Loucy (cell line): ENCODE measurements around the gene OSBP.
"Not testable (repeated sequence)": the region's sequence is repeated elsewhere in the genome, so short reads cannot be mapped to it uniquely, and the experiment has no call there.

Source experiments
- H2AFZ ChIP-seq: fragments of 200-600 bp; sonication (generic); 2 replicates; pipeline ENCODE4 v1.6.0; 2016; ENCODE audit warnings: antibody characterized with exemption, mild to moderate bottlenecking, low read length, moderate library complexity
- H3F3A ChIP-seq: fragments of 200-600 bp; 2 replicates; pipeline ENCODE4 v1.6.0; 2016; ENCODE audit warnings: antibody characterized with exemption, low read depth, mild to moderate bottlenecking
- H3K27me3 ChIP-seq: fragments of 200-600 bp; sonication (generic); 2 replicates; pipeline ENCODE4 v1.6.1; 2014; ENCODE audit warnings: low read length, mild to moderate bottlenecking; ENCODE audit not compliant: insufficient read depth, poor library complexity, severe bottlenecking
- H3K36me3 ChIP-seq: fragments of 200-600 bp; sonication (generic); 2 replicates; pipeline ENCODE4 v1.6.1; 2016; ENCODE audit warnings: low read length; ENCODE audit not compliant: insufficient read depth
- H3K4me1 ChIP-seq: fragments of 200-600 bp; sonication (generic); 2 replicates; pipeline ENCODE4 v1.5.1; 2014; ENCODE audit warnings: low read length, mild to moderate bottlenecking; ENCODE audit not compliant: insufficient read depth, poor library complexity, severe bottlenecking
- H3K4me2 ChIP-seq: fragments of 200-600 bp; sonication (generic); 2 replicates; pipeline ENCODE4 v1.6.0; 2014; ENCODE audit warnings: antibody characterized with exemption, low read length, low read depth, mild to moderate bottlenecking; ENCODE audit not compliant: poor library complexity, severe bottlenecking
- H3K4me3 ChIP-seq: fragments of 200-600 bp; sonication (generic); 2 replicates; pipeline ENCODE4 v1.5.1; 2014; ENCODE audit warnings: low read length, mild to moderate bottlenecking, mixed read lengths; ENCODE audit not compliant: poor library complexity, severe bottlenecking
- H3K79me2 ChIP-seq: fragments of 200-600 bp; sonication (generic); 2 replicates; pipeline ENCODE4 v1.6.1; 2014; ENCODE audit warnings: low read length; ENCODE audit not compliant: insufficient read depth
- H3K9ac ChIP-seq: fragments of 200-600 bp; sonication (generic); 2 replicates; pipeline ENCODE4 v1.6.0; 2014; ENCODE audit warnings: mild to moderate bottlenecking, low read depth, low read length, moderate library complexity; ENCODE audit not compliant: poor library complexity, severe bottlenecking
- H3K9me2 ChIP-seq: fragments of 200-600 bp; sonication (generic); replicated peaks from 2 replicates; pipeline ENCODE4 v1.6.1; 2016; ENCODE audit warnings: low read depth, low read length, mixed read lengths
- H3K9me3 ChIP-seq: fragments of 200-600 bp; sonication (generic); 2 replicates; pipeline ENCODE4 v1.6.1; 2014; ENCODE audit warnings: mild to moderate bottlenecking, antibody characterized with exemption, low read length, low read depth; ENCODE audit not compliant: insufficient read depth
- H4K20me1 ChIP-seq: fragments of 200-600 bp; sonication (generic); 2 replicates; pipeline ENCODE4 v1.6.0; 2014; ENCODE audit warnings: antibody characterized with exemption, low read length, mild to moderate bottlenecking; ENCODE audit not compliant: insufficient read depth, poor library complexity, severe bottlenecking
- CTCF ChIP-seq: fragments of 200-600 bp; sonication (generic); conservative IDR thresholded peaks from 2 replicates; pipeline ENCODE4 v1.5.1; 2014; ENCODE audit warnings: mild to moderate bottlenecking, antibody characterized with exemption, low read length
- EZH2phosphoT487 ChIP-seq: fragments of 200-600 bp; IDR thresholded peaks from 2 replicates; pipeline ENCODE4 v1.6.1; 2018; ENCODE audit warnings: antibody characterized with exemption, mild to moderate bottlenecking, moderate library complexity, borderline replicate concordance

OSBP gene

GRCh38 chr11:59544869-59545178 lies 70.8 kb downstream of the OSBP start:
- Histone ChIP-seq H3K9ac (no peak overlapping the region), H3K27me3 (no peaks in the 10 kb centered on the region), H3K9me2 (no peaks in the 10 kb centered on the region), H3K36me3 (no peaks in the 10 kb centered on the region), H3K9me3 (no peaks in the 10 kb centered on the region), H3K4me3 (no peak overlapping the region), H3K79me2 (no peaks in the 10 kb centered on the region), H3K4me2 (no peak overlapping the region), H3K4me1 (peaks cover 24% of the 10 kb centered on the region), H3F3A (0 out of 2 replicates have a peak, but pooled peaks cover 6% of the 10 kb centered on the region), H4K20me1 (no peaks in the 10 kb centered on the region), H2AFZ (no peak overlapping the region)
- TF ChIP-seq CTCF (no peak), EZH2phosphoT487 (no peak)

GRCh38 chr11:59543713-59544112 lies 71.9 kb downstream of the OSBP start:
- H4K20me1 ChIP-seq, H3F3A ChIP-seq, H3K36me3 ChIP-seq, H3K9me2 ChIP-seq, H3K4me3 ChIP-seq, H3K9me3 ChIP-seq, H3K27me3 ChIP-seq, H2AFZ ChIP-seq, H3K4me2 ChIP-seq, H3K79me2 ChIP-seq, H3K9ac ChIP-seq: not testable (repeated sequence)
- H3K4me1 ChIP-seq: peaks cover 14% of the 10 kb centered on the region

GRCh38 chr11:59542142-59542810 lies 73.3 kb downstream of the OSBP start:
- Histone ChIP-seq H3K9ac (no peak overlapping the region), H3K4me3 (no peak overlapping the region), H3F3A (no peaks in the 10 kb centered on the region), H4K20me1 (no peaks in the 10 kb centered on the region), H3K9me2 (no peaks in the 10 kb centered on the region), H3K4me2 (no peak overlapping the region), H3K79me2 (no peaks in the 10 kb centered on the region), H3K27me3 (no peaks in the 10 kb centered on the region), H3K4me1 (peaks cover under 1% of the 10 kb centered on the region), H3K36me3 (no peaks in the 10 kb centered on the region), H2AFZ (no peak overlapping the region), H3K9me3 (no peaks in the 10 kb centered on the region)
- TF ChIP-seq CTCF: no peak

- Histone ChIP-seq H3K4me3 (no peak overlapping the region), H3K9me3 (no peaks in the 10 kb centered on the region), H3K79me2 (no peaks in the 10 kb centered on the region), H3K4me2 (no peak overlapping the region), H3K36me3 (no peaks in the 10 kb centered on the region), H3F3A (no peaks in the 10 kb centered on the region), H2AFZ (no peak overlapping the region), H3K9me2 (no peaks in the 10 kb centered on the region), H3K27me3 (no peaks in the 10 kb centered on the region), H3K4me1 (no peaks in the 10 kb centered on the region), H3K9ac (no peak overlapping the region), H4K20me1 (no peaks in the 10 kb centered on the region)
- TF ChIP-seq EZH2phosphoT487: no peak
- TF ChIP-seq CTCF: no peak
Observed at GRCh38 chr11:59534676-59535075, 80.9 kb downstream of the OSBP start.
